ENCODE results near the gene HTRA1. TPM values are rescaled to one million over a fixed set of nuclear protein-coding genes. Genes with fewer than 3 reads are reported as not detected.

The HTRA1 gene
- polyA plus RNA-seq, 1 experiment: 128 TPM

DNA sequence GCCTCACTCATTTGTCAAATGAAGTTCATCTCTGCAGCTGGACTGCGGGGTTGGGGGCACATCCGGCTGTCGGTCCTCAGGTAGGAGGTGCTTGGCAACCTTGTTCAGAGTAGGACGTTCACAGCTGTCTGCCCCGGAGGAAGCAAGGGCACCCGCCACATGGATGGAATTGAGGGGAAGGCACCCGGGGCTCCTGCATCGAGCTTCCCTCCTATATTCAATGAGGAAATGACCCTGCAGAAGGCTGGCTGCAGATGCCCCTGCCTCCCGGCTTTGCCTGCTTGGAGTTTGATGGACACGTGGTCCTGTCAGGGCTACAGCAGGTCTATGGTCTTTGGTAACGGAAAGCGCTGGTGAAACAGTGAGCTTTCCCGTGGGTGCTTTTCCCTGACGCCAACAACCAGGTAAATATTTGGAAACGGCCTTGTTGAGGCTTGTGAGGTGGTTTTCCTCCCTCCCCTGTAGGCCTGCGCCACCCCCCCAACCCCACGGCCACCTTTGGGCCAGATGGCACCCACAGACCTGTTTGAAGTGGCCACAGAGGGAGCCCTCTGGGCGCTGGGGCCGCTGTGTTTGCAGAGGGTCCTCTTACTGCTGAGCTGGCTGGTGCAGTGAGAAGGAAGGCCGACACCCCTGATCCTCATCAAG lies 32.9 kb downstream of the HTRA1 start:
- no peaks in the 10 kb centered on the region for H3K27me3 ChIP-seq (ENCODE audit: control insufficient read depth, insufficient read depth, low read length)
- H3K36me3 ChIP-seq (ENCODE audit: control insufficient read depth, insufficient read depth, low read length): no peaks in the 10 kb centered on the region
- TF ChIP-seq, protein P1, sequence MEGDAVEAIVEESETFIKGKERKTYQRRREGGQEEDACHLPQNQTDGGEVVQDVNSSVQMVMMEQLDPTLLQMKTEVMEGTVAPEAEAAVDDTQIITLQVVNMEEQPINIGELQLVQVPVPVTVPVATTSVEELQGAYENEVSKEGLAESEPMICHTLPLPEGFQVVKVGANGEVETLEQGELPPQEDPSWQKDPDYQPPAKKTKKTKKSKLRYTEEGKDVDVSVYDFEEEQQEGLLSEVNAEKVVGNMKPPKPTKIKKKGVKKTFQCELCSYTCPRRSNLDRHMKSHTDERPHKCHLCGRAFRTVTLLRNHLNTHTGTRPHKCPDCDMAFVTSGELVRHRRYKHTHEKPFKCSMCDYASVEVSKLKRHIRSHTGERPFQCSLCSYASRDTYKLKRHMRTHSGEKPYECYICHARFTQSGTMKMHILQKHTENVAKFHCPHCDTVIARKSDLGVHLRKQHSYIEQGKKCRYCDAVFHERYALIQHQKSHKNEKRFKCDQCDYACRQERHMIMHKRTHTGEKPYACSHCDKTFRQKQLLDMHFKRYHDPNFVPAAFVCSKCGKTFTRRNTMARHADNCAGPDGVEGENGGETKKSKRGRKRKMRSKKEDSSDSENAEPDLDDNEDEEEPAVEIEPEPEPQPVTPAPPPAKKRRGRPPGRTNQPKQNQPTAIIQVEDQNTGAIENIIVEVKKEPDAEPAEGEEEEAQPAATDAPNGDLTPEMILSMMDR (IDR thresholded peaks at IDR 0.05; ENCODE audit: insufficient read depth, low read depth, low read length): no peak
- no peak for DNase-seq (ENCODE audit: low read depth)
- POLR2A ChIA-PET: no interaction called here
- H3K4me3 ChIP-seq (ENCODE audit: low read depth, low read length): no peak overlapping the region
- CTCF ChIA-PET: interaction anchor here (1.1 to 1.8 kb wide), 3 partner anchors 9 to 71 kb away, joined by 4 to 8 read pairs (median 5); no protein-coding TSS in a partner anchor

DNA sequence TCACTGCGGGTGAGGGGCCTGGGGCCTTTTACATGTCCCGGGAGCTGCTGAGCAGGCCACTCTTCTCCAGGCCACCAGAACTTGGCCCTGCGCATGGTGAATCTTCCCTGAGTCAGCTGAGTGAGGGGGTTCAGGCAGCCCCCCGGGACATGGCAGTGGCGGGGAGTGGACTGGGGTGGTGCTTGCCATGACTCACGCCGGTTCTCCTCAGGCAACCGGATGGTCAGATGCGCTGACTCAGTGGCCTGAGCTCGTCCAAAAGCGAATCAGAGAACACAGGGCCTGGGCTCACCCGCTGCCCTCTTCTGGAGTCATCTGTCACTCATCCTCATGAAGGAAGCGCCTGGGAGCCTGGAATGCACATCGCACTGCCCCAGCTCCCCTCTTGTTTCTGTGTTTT lies 33.5 kb downstream of the HTRA1 start:
- TF ChIP-seq, protein P1 (IDR thresholded peaks at IDR 0.05; ENCODE audit: insufficient read depth, low read depth, low read length): no peak
- no peak overlapping the region for H3K4me3 ChIP-seq (ENCODE audit: low read depth, low read length)
- ChIA-PET CTCF (interaction anchor here (1.0 to 1.8 kb wide), 4 partner anchors 9 to 71 kb away, joined by 3 to 8 read pairs (median 4); no protein-coding TSS in a partner anchor), POLR2A (no interaction called here)
- DNase-seq (ENCODE audit: low read depth): no peak
- H3K36me3 ChIP-seq (ENCODE audit: control insufficient read depth, insufficient read depth, low read length): no peaks in the 10 kb centered on the region
- no peaks in the 10 kb centered on the region for H3K27me3 ChIP-seq (ENCODE audit: control insufficient read depth, insufficient read depth, low read length)

DNA sequence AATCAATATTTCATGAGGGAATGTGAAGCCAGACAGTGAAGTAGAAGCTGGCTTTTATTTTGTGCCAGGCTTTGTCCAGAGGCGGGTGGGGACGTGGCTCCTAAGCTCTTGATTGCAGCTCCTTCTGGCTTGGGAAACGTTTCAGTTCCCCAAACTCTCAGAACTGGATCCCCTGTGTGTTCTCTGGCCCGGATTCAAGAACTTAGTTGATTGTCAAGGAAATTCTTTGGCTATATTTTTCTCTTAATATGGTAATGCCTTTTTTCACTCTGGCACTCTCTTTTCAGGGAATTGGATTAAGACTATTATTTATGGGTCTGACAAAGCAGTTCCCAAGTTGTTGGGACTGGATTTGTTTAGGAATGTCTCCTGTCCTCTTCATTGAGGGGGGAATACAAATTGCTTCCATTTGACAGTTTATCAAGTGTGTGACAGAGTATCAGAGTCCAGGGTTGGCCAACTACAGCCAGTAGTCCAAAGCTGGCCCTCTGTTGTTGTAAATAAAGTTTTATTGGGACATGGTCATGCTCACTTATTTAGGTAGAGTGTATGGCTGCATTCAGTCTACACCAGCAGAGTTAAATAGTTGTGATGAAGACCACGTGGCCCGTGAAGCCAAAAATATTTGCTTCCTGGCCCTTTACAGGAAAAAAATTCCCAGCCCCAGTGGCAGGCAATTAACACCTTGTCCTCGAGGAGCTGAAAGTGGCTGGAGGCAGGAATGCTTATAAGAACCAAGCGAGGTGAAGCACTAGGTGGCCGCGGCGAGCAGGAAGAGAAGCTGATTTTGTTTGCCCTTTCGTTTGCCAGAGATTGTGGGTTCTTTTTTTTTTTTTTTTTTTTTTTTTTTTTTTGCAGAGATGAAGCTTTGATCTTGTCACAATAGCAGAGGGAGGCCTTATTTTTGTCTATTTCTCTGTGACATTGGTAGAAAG lies 34.3 kb downstream of the HTRA1 start:
- H3K27me3 ChIP-seq (ENCODE audit: control insufficient read depth, insufficient read depth, low read length): no peaks in the 10 kb centered on the region
- POLR2A ChIA-PET: no interaction called here
- H3K4me3 ChIP-seq (ENCODE audit: low read depth, low read length): no peak overlapping the region
- CTCF ChIA-PET: interaction anchor here (1.0 to 2.2 kb wide), 4 partner anchors 8 to 70 kb away, joined by 3 to 5 read pairs (median 4); no protein-coding TSS in a partner anchor
- no peak for DNase-seq (ENCODE audit: low read depth)
- TF ChIP-seq, protein P1 (IDR thresholded peaks at IDR 0.05; ENCODE audit: insufficient read depth, low read depth, low read length): no peak
- no peaks in the 10 kb centered on the region for H3K36me3 ChIP-seq (ENCODE audit: control insufficient read depth, insufficient read depth, low read length)

- Histone ChIP-seq H3K4me3 (ENCODE audit: low read depth, low read length) (no peak overlapping the region), H3K27me3 (ENCODE audit: control insufficient read depth, insufficient read depth, low read length) (no peaks in the 10 kb centered on the region), H3K36me3 (ENCODE audit: control insufficient read depth, insufficient read depth, low read length) (no peaks in the 10 kb centered on the region)
- TF ChIP-seq, protein P1 (IDR thresholded peaks at IDR 0.05; ENCODE audit: insufficient read depth, low read depth, low read length): no peak
- ChIA-PET CTCF (interaction anchor here (2.2 kb wide), 1 partner anchor 30 kb away, joined by 5 read pairs; no protein-coding TSS in a partner anchor), POLR2A (no interaction called here)
- no peak for DNase-seq (ENCODE audit: low read depth)
Observed at GRCh38 chr10:122497241-122497640, 35.9 kb downstream of the HTRA1 start.

DNA sequence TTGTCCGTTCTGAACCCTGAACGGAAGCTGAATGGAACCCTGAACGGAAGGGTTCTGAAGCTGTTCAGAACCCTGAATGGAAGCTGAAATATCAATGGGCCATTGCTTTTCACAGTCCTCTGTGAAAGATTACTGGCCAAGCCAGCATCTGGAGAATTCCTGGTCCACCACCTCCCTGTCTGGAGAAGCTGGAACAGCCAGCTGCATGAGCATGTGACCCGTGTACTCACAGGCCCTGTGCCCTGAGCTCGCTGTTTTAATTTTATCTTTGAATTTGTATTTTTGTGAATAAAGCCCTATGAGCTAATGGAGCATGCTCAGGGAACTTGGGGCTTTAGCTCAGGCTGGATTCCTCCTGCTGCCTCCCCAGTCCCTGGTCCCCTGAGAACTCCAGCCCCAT lies 37.2 kb downstream of the HTRA1 start:
- H3K36me3 ChIP-seq (ENCODE audit: control insufficient read depth, insufficient read depth, low read length): no peaks in the 10 kb centered on the region
- ChIA-PET POLR2A (no interaction called here), CTCF (interaction anchor here (0.7 to 1.3 kb wide), 4 partner anchors 34 to 231 kb away, joined by 3 to 5 read pairs (median 4); no protein-coding TSS in a partner anchor)
- no peak for DNase-seq (ENCODE audit: low read depth)
- TF ChIP-seq, protein P1 (IDR thresholded peaks at IDR 0.05; ENCODE audit: insufficient read depth, low read depth, low read length): no peak
- H3K4me3 ChIP-seq (ENCODE audit: low read depth, low read length): no peak overlapping the region
- H3K27me3 ChIP-seq (ENCODE audit: control insufficient read depth, insufficient read depth, low read length): no peaks in the 10 kb centered on the region

All from BJ (cell line).